ENCODE results near the gene NCBP3.
"Not testable (repeated sequence)": the region's sequence is repeated elsewhere in the genome, so short reads cannot be mapped to it uniquely, and the experiment has no call there.

NCBP3 gene

DNA sequence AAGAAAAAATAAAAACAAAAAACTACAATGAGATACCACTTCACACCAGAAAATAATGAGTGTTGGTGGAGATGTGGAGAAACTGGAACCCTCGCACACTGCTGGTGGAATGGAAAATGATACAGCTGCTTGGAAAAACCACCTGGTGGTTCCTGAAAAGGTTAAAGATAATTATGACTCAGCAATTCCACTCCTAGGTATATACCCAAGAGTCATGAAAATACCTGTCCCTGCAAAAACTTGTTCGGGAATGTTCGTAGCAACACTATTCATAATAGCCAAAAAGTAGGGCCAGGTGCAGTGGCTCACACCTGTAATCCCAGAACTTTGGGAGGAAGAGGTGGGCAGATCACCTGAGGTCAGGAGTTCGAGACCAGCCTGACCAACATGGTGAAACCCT is 36.9 kb downstream of the NCBP3 start:
- no peak for DNase-seq (ENCODE audit: low spot score)

DNA sequence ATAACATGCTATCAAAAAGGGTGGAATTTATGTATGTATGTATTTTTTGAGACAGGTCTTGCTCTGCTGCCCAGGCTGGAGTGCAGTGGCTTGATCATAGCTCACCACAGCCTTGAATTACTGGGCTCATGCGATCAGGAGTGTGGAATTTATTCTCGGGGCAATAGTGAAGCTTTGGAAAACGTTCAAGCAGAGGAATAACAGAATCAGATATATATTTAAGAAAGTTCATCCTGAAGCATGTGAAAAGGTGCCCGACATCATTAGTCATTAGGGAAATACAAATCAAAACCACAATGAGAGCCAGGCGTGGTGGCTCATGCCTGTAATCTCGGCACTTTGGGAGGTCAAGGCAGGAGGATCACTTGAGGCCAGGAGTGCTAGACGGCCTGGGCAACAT is 37.3 kb downstream of the NCBP3 start:
- DNase-seq (ENCODE audit: low spot score), result no peak

DNA sequence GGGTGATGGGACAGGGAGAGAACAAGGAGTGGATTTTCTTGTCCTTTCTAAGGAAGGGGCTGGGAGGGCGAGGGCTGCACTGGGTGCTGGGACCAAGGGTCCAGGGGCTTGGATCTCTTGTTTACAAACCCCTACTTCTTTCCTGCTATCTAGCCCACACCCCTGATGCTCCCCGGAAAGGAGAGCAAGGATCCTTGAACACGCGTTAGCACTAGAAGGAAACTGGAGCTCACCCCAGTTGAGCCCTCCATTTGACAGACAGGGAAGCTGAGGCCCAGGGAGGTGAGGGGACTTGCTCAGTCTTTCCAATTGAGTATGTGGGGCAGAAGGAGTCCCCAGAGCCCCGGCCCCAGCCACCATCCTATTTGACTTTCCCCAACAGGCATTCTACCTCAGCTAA is 40.5 kb downstream of the NCBP3 start:
- DNase-seq (ENCODE audit: low spot score), result no peak

DNA sequence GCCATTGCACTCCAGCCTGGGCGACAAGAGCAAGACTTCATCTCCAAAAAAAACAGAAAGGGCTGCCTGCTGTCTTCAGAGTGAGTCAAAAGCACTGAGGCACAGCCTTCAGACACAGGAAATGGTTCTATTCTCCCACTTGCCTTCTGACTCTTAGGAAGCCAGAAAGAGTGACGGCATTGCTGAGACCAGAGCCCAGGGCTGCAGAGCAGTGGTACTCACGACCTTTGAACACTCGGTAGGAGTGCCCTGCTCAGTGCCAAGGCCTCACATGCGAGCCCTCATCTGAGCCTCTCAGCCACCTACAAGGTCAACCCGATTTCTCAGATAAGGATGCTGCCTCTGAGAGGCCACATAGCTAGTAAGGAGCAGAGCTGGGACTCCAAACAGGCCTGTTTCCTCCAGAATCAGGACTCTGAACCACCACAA is 41.5 kb downstream of the NCBP3 start:
- no peak for DNase-seq (ENCODE audit: low spot score)

DNA sequence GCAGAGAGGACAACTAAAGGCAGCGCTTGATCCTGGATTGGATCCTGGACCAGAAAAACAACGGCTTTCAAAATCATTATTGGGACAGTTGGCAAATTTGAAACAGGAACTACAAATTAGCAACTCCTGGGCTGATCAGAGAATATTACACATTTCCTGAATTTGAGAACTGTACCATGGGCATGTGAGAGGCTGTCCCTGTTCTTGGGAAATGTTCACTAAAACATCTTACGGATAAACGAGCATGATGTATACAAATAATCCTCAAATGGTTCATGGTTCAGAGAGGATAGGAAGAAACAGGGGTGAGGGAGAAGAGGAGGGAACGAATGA is 42.8 kb downstream of the NCBP3 start:
- no peak for DNase-seq (ENCODE audit: low spot score)

DNA sequence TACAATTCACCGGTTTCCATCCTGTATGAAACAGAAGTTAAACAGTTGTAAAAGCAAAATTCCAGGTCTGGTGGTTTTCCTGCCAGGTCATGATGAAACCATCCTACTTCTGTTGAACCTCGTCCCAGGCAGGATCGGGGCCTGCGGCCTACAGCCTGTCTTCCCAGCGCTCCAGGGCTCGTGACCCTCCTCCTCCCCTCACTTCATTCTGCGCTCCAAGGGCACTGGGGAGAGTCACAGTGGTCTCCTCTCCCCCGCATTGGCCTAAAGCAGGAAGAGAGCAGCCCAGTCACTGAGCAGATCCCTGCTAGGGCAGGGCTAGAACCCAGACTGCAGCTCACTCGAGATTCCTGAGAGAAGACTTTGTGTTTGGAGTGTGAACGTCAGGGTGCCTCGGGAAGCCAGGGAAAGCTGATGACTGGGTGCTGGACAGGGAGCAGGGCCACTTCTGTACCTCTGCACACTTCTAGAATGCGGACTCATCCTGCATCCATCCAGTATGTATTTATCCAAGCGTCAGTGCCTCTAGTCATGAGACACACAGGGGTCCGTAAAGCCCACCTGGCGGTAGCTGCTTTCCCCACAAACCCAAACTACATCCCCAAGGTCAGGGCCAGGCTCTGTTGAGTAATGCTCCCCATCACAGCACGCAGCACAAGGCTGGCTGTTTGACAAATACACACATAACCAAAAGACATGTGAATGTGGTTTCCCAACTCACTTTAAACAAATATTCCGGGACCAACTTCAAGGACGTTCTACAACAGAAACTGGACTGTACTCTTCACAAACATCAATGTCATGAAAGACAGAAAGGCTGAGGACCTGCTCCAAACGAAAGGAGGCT is 43.4 kb downstream of the NCBP3 start:
- DNase-seq (ENCODE audit: low spot score), result no peak

DNA sequence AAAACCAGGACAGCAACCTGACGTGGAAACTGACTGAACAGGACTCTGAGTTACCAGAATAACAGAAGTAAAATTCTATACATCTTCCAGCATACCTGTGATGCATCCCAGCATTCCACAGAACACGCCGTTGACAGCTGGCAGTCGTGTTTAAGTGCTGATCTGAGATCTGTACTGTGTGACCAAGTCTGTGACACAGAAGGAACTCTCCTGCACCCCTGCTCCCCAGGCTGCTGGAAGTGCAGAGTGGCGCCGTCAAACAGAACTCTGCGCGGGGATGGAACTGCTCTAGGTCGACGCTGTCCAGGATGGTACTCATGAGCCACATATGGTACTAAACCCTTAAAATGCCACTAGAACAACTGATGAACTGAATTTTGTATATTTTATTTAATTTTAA is 44.3 kb downstream of the NCBP3 start:
- no peak for DNase-seq (ENCODE audit: low spot score)

DNA sequence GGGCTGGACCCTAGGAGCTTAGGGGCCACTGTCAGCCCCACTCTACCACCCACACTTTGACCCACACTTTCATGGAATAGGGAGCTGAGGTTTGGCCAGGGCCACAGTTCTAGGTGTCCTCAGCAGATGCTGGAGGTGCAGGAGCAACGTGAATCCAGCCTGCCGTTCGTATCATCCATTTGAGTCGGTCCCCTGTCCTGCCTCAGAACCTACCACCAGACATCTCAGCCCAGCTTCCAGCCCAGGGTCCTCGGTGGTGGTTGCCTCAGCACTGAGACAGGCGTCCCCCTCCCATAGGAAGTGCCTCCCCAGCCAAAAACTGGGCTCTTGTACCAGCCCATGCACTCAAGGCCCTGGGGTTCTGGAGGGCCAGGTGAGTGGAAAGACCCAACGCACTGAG is 44.7 kb downstream of the NCBP3 start:
- DNase-seq (ENCODE audit: low spot score), result no peak

DNA sequence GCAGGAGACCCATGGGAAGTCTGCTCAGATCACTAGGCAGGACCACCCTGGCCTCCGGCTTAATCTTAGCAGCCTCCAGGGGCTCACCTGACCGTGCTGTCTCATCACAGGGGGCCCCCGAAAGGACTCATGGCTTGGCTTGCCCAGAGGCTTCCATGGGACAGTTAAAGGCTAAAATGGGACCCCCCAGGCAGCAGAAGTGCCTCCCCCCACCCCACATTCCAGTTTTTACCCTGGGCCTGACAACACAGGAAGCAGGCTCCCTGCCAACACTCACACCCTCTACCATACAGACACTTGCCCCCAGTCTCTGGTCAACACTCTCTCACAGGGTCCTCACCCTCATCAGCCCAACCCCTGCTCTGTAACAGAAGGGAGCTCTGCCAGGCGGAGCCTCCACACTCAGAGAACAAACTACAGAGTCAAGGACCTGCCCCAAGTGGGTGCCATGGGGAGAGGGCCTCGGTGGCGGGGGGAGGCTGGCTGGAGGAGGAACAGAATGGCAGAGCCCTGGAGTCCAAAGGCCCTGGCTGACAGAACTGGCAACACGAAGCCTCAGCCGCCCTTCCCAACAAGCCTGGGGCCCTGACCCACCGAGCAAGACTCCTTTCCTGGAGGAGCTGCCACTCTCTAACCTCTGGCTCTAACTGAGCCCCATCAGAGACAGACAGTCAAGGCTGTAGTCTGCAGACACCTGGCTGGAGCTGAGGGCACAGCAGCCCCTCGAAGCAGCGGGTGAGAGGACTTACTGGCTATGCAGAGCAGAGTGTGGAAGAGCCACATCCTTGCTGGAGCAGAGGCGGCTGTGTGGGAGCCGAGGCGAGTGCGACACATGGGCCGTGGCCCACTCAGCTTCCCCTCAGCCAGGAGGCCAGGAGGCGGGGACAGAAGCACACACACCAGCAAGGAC is 45.4 kb downstream of the NCBP3 start, which contains the start of gene ITGAE:
Gene ITGAE (minus strand): TSS at position 827 of the 910 bp plus-strand sequence. CDS start 44 bp downstream, at position 783.
- no peak for DNase-seq (ENCODE audit: low spot score)

DNA sequence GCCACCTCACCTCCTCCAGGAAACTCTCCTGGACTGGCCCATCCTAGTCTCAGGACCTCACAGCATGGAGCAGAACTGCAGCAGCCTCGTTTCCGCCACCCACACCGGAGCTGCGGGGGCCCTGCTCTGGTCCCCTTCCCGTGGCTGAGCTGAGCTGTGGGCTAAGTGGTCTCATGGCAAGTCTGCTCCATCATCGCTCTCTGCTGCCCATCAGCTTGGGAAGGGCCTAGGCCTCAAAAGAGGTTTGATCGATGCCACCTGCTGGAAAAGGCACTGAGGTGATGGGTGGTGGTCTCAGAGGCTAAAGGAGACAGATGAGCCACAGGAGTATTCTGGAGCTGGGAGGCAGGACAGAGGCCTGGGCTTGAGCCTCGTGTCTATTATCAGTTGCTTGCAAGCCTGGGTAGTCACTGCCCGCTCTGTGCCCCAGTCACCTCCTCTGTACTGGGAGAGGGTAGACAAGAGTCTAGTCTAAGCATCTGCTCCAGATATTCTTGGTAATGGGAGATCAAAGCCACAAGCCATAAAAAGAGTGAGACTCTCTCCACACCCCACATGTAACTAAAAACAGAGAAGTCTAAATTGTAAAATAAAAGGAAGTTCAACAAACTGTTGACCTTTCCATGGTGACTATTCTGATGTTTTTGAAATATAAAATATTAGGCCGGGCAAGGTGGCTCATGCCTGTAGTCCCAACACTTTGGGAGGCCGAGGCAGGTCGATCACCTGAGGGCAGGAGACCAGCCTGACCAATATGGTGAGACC is 46.7 kb downstream of the NCBP3 start:
- peak; percentile 31 for DNase-seq (ENCODE audit: low spot score)

DNA sequence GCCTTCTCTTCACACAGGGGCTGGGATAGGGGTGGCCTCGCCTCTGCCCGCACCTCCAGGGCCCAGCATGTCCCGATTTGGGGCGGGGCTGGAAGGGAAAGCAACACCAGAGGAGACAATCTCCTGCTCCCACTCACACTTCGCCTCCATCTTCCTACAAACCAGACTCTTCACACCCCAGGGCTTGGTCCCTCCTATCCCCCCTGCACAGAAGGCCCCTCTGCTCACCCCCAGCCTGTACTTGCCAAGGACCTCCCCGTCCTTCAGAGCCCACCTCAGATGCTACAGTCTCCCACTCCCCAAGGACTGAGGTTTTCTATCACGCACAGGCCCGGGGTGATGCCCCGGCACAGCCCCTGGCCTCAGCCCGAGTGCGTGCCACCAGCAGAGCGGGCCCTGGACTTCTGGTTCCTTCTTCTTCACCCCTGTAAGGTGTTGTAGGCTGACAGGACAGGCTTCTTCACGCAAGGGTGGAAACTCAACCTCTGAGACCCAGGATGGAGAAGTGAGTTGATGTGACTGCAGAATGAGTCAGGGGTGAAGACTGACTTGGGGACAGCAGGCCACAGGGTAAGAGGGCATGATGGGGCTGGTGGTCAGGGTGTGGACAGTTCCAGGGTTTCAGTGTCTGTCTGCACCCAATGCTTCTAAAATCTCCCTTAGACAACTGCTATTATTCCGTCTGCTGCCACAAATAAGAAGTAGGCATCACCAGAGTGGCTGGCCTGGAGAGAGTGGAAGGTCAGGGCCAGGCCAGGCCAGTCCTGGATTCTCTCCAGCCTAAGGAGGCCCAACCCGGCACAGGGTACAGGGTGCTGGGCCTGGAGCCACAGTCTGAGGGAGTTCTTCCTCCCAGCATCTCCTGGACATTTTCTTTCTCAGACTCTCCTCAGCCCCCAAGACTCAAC is 47.5 kb downstream of the NCBP3 start:
- no peak for DNase-seq (ENCODE audit: low spot score)

DNA sequence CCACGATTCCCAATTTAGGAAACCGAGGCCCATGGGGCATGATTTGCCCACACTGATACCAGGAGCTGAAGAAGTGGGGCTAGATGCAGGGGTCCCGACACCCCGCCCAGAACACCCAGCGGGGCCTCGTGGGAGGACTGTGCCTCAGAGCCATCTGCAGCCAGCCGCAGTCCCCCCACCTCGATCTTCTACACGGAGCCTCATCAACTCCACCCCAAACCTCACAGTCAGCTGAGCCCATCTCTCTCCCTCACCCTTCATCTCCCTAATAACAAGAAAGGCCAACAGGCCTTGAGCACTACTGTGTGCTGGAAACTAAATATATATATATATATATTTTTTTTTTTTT is 49.2 kb downstream of the NCBP3 start:
- DNase-seq (ENCODE audit: low spot score), result no peak

DNA sequence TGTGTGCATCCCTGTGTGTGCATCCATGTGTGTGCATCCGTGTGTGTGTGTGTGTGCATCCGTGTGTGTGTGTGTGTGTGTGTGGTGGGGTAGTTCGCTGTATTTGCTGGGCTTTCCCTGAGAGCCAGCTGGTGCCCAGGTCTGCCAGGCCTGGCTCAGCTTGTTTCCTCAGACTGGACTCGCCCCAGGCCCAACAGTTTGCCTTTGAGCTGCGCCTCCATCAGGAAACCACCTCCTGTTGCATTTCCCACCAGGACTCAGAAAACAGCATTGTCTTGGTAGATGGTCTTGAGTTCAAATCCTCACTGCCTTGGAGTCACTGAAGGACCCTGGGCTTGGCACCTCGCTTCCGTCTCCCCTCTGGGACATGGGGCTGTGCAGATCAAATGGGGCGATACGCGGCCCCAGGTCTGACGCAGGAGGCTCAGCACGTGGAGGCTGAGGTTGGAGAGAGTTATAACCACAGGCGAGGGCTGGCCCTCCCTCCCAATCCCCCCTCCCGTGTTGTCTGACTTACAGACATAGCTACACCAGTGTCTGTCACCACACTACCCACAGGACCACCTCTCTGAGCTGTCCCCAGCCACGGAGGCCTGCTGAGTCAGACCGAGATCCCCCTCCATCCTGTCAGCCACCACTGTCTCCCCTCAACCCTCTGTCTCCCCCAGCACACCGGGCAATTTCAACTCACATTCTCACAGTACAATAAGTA is 49.8 kb downstream of the NCBP3 start:
- no peak for DNase-seq (ENCODE audit: low spot score)

DNA sequence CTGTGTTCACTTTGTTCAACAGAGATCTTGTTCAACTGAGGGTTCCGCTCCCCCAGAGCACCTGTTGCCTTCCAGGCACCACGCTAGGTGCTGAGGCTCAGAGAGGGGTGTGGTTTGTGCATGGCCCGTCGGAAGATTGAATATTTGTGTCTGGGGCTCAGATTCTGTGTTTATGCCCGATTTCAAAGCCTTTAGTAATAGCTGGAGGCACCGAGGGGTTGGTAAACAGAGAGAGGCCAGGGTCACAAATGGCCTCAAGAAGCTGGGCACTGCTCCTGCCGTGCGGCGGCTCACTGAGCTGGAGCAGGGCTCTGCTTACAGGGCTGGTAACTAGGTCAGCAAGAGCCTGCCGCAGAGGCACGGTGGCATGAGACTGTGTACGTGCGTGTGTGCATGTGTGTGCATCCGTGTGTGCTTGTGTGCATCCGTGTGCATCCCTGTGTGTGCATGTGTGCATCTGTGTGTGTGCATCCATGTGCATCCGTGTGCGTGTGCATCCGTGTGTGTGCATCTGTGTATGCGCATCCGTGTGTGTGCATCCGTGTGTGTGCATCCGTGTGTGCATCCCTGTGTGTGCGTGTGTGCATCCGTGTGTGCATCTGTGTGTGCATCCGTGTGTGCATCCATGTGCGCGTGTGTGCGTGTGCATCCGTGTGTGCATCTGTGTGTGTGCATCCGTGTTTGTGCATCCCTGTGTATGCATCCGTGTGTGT is 50.5 kb downstream of the NCBP3 start:
- DNase-seq (ENCODE audit: low spot score), result no peak

DNA sequence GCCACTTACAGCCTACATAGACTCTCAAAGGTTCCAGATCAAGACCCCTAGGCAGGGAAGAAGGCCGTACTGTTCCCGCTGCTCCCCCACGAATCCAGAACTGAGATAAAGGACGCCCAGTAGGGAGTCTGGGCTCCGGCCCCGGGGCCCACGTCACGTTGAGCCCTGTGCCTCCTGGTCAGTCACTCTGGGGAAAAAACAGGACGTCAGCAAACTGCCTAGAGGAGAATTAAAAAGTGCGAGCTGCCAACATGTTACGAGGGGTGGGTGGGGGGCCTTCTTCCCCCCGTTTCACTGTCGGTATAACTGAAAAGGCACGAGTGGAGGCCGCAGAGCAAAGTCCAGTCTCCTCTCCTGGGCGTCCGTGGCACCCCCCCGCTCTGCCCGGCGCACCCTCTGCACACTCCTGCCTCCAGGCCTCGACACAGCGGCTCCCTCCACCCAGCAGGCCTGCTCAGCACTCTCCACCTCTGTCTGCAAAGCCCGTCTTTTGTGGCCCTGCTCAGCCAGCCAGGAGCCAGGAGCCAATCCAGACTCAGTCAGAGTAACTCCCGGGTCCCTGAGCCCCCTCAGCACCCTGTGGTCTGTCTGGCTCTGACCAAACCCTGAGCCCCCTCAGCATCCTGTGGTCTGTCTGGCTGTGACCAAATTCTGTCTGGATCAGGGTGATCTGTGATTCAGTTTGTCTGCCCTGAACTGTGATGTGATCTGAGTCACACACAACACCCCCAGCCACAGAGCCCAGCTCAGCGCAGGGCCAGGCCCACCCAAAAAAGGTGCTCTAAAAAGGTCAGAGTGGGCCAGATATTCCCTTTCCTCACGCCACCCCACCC is 51.3 kb downstream of the NCBP3 start:
- DNase-seq (ENCODE audit: low spot score), result peak; percentile 48

DNA sequence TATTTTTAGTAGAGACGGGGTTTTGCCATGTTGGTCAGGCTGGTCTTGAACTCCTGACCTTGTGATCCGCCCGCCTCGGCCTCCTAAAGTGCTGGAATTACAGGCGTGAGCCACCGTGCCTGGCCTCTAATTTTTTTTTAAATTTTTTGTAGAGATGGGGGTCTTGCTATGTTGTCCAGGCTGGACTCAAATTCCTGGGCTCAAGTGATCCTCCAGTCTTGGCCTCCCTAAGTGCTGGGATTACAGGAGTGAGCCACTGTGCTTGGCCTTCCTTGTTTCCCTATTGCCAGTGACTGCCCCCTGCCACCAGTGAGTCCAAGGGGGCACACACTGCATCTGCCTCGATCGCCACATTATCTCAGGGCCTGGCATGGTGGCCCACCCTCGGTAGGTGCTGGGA is 51.9 kb downstream of the NCBP3 start:
- not testable (repeated sequence) for DNase-seq (ENCODE audit: low spot score)

DNA sequence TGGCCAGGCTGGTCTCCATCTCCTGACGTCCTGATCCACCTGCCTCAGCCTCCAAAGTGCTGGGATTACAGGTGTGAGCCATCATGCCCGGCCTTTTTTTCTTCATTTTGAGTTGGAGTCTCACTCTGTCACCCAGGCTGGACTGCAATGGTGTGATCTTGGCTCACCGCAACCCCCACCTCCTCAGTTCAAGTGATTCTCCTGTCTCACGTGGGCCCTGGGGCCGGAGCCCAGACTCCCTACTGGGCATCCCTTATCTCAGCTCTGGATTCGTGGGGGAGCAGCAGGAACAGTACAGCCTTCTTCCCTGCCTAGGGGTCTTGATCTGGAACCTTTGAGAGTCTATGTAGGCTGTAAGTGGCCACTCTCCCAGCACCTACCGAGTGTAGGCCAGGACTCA is 52.8 kb downstream of the NCBP3 start:
- not testable (repeated sequence) for DNase-seq (ENCODE audit: low spot score)

DNA sequence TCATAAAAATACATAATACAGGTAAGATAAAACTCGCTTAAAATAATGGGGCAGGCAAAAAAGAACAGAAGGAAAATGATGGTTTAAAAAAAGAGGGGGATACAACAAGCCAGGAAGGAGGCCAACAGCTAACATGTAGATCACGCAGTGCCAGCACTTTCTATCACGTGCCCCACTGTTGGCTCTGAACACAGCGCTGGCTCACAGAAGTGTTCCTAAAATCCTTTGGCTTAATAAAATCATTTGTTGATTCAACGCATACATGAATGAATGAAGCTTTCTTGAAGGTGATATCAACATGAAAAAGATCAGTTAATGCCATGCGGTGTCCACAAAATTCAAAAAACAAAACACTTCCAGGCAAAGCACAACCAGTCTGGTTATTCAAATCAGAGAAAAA is 53.6 kb downstream of the NCBP3 start:
- no peak for DNase-seq (ENCODE audit: low spot score)

DNA sequence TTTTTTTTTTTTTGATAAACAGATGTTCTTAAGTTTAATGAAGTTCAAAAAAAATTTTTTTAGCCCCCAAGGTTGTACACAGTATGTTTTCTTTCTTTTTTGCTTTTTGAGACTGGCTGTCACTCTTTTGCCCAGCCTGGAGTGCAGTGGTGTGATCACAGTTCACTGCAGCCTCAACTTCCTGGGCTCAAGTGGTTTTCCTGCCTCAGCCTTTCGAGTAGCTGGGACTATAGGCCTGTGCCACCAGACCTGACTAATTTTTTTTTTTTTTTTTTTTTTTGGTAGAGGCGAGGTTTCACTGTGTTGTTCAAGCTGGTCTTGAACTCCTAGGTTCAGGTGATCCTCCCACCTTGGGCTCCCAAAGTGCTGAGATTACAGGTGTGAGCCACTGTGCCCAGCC is 57.8 kb downstream of the NCBP3 start:
- no peak for DNase-seq (ENCODE audit: low spot score)

Data from iPS-NIHi11 (cell line).